ENCODE measurements around the gene CFAP161.

DNA sequence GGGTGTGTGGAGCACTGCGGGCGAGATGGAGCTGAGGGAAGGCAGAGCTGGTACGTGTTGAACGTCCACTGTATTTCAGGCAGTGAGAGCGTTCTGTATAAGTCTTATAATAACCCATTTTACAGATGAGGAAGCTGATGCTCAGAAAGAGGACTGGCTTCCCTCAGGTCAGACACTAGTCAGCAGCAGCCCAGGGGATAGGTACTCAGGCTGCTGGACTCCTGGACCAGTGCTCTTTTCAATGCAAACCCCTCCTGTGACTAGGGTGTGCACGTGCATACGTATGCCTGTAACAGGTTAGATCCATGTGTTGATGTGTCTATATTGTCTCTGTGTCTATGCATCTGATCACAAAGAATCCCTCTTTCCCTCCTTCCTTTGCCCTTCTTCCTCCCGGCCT lies 54.3 kb downstream of the CFAP161 start:
- no peak for TF ChIP-seq EZH2 (IDR thresholded peaks at IDR 0.05; ENCODE audit: low read length)
- TF ChIP-seq, protein P1, sequence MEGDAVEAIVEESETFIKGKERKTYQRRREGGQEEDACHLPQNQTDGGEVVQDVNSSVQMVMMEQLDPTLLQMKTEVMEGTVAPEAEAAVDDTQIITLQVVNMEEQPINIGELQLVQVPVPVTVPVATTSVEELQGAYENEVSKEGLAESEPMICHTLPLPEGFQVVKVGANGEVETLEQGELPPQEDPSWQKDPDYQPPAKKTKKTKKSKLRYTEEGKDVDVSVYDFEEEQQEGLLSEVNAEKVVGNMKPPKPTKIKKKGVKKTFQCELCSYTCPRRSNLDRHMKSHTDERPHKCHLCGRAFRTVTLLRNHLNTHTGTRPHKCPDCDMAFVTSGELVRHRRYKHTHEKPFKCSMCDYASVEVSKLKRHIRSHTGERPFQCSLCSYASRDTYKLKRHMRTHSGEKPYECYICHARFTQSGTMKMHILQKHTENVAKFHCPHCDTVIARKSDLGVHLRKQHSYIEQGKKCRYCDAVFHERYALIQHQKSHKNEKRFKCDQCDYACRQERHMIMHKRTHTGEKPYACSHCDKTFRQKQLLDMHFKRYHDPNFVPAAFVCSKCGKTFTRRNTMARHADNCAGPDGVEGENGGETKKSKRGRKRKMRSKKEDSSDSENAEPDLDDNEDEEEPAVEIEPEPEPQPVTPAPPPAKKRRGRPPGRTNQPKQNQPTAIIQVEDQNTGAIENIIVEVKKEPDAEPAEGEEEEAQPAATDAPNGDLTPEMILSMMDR (optimal IDR thresholded peaks at IDR 0.05 in 1 of 3, IDR thresholded peaks at IDR 0.05 in 1 of 3, conservative IDR thresholded peaks at IDR 0.05 in 1 of 3; ENCODE audit: extremely low read depth in 1 of 3, insufficient read depth in 2 of 3, low read length in 3 of 3): no peak
